Keratinocyte (primary cell): Measurements from ENCODE around the gene CARD9.

Source experiments
- CTCF ChIP-seq, 3 experiments: IDR thresholded peaks in 1 of 3; conservative IDR thresholded peaks in 1 of 3; optimal IDR thresholded peaks in 1 of 3; 2 replicates in 2 of 3; 3 replicates in 1 of 3; pipeline versions ENCODE3 to v1.5.1; 2011; ENCODE audit warnings: low read length in 3 of 3, mild to moderate bottlenecking in 3 of 3, moderate library complexity in 2 of 3, control low read depth in 1 of 3, inconsistent platforms in 1 of 3; ENCODE audit not compliant: insufficient read depth in 2 of 3; ENCODE audit errors: extremely low read depth in 1 of 3
- EZH2 ChIP-seq: IDR thresholded peaks from one replicate; pipeline ENCODE4 v1.6.1; 2012; ENCODE audit warnings: inconsistent platforms, mild to moderate bottlenecking, low read length, moderate library complexity

GRCh38 chr9:136349546-136349945, 23.9 kb downstream of the CARD9 start:
- TF ChIP-seq CTCF (optimal IDR thresholded peaks at IDR 0.05 in 1 of 3, IDR thresholded peaks at IDR 0.05 in 1 of 3, conservative IDR thresholded peaks at IDR 0.05 in 1 of 3; ENCODE audit: extremely low read depth in 1 of 3, insufficient read depth in 2 of 3, low read length in 3 of 3) (no peak), EZH2 (no peak)
